Nephron (organoid): Measurements from ENCODE around the gene CSGALNACT2.

Experiments used
- H3K27ac Mint-ChIP-seq, 3 experiments: 2 replicates each; pipeline ENCODE4 v1.8.0; 2020; ENCODE audit warnings: mixed read lengths in 3 of 3, mild to moderate bottlenecking in 2 of 3, moderate library complexity in 1 of 3
- H3K27me3 Mint-ChIP-seq: 2 replicates; pipeline ENCODE4 v1.8.0; 2021; ENCODE audit warnings: low read depth, mild to moderate bottlenecking, moderate library complexity, mixed read lengths
- H3K36me3 Mint-ChIP-seq: 2 replicates; pipeline ENCODE4 v1.8.0; 2020; ENCODE audit warnings: low read depth, mixed read lengths
- H3K4me1 Mint-ChIP-seq: 2 replicates; pipeline ENCODE4 v1.8.0; 2020; ENCODE audit warnings: mixed read lengths
- H3K4me3 Mint-ChIP-seq, 3 experiments: 2 replicates each; pipeline ENCODE4 v1.8.0; 2020; ENCODE audit warnings: mild to moderate bottlenecking in 3 of 3, mixed read lengths in 3 of 3, moderate library complexity in 2 of 3
- H3K9me3 Mint-ChIP-seq: 2 replicates; pipeline ENCODE4 v1.8.0; 2020; ENCODE audit warnings: mixed read lengths
- CTCF ChIP-seq, 3 experiments: fragments of 200-600 bp; sonication (generic); IDR thresholded peaks; one replicate each; pipeline ENCODE4 v1.5.0; 2021; ENCODE audit warnings: antibody characterized with exemption in 3 of 3; ENCODE audit not compliant: unreplicated experiment in 3 of 3

CSGALNACT2 gene

GRCh38 chr10:43188702-43189101 lies 50.5 kb downstream of the CSGALNACT2 start:
- Mint-ChIP-seq H3K27ac (no peak overlapping the region), H3K27me3 (no peaks in the 10 kb centered on the region), H3K36me3 (peaks cover 35% of the 10 kb centered on the region), H3K4me3 (no peak overlapping the region), H3K4me1 (no peaks in the 10 kb centered on the region), H3K9me3 (no peaks in the 10 kb centered on the region)
- no peak for TF ChIP-seq CTCF (IDR thresholded peaks at IDR 0.05; ENCODE audit: unreplicated experiment in 3 of 3)

- Mint-ChIP-seq H3K4me1 (no peaks in the 10 kb centered on the region), H3K27me3 (no peaks in the 10 kb centered on the region)
- no peak for TF ChIP-seq CTCF (IDR thresholded peaks at IDR 0.05; ENCODE audit: unreplicated experiment in 3 of 3)
Observed at GRCh38 chr10:43190289-43190688, 52.0 kb downstream of the CSGALNACT2 start.

GRCh38 chr10:43190775-43191174 lies 52.5 kb downstream of the CSGALNACT2 start:
- Mint-ChIP-seq H3K9me3 (no peaks in the 10 kb centered on the region), H3K27me3 (peaks cover 4% of the 10 kb centered on the region), H3K4me3 (no peak overlapping the region), H3K4me1 (no peaks in the 10 kb centered on the region), H3K27ac (no peak overlapping the region), H3K36me3 (peaks cover 23% of the 10 kb centered on the region)
- TF ChIP-seq CTCF (IDR thresholded peaks at IDR 0.05; ENCODE audit: unreplicated experiment in 3 of 3) = no peak

More at GRCh38 chr10:43190289-43190688, 52.0 kb downstream of the CSGALNACT2 start:
- Mint-ChIP-seq H3K4me3 (no peak overlapping the region), H3K36me3 (peaks cover 28% of the 10 kb centered on the region), H3K27ac (no peak overlapping the region), H3K9me3 (no peaks in the 10 kb centered on the region)

- Mint-ChIP-seq H3K27ac (no peak overlapping the region), H3K27me3 (peaks cover 4% of the 10 kb centered on the region), H3K4me3 (no peak overlapping the region), H3K9me3 (no peaks in the 10 kb centered on the region), H3K4me1 (no peaks in the 10 kb centered on the region), H3K36me3 (peaks cover 5% of the 10 kb centered on the region)
- TF ChIP-seq CTCF (IDR thresholded peaks at IDR 0.05; ENCODE audit: unreplicated experiment in 3 of 3) = no peak
Observed at GRCh38 chr10:43192884-43193283, 54.6 kb downstream of the CSGALNACT2 start.

GRCh38 chr10:43193496-43194080 lies 55.3 kb downstream of the CSGALNACT2 start:
- no peaks in the 10 kb centered on the region for H3K36me3 Mint-ChIP-seq
- H3K4me1 Mint-ChIP-seq = no peaks in the 10 kb centered on the region
- TF ChIP-seq CTCF (IDR thresholded peaks at IDR 0.05; ENCODE audit: unreplicated experiment in 3 of 3) = no peak
- H3K27me3 Mint-ChIP-seq = peaks cover 6% of the 10 kb centered on the region
- H3K9me3 Mint-ChIP-seq = no peaks in the 10 kb centered on the region
- H3K4me3 Mint-ChIP-seq = no peak overlapping the region
- no peak overlapping the region for H3K27ac Mint-ChIP-seq

GRCh38 chr10:43194266-43194665 lies 56.0 kb downstream of the CSGALNACT2 start:
- H3K36me3 Mint-ChIP-seq = no peaks in the 10 kb centered on the region
- H3K27ac Mint-ChIP-seq = no peak overlapping the region
- peaks cover 6% of the 10 kb centered on the region for H3K27me3 Mint-ChIP-seq

More at GRCh38 chr10:43194266-43194665, 56.0 kb downstream of the CSGALNACT2 start:
- Mint-ChIP-seq H3K4me1 (no peaks in the 10 kb centered on the region), H3K9me3 (no peaks in the 10 kb centered on the region), H3K4me3 (no peak overlapping the region)
- no peak for TF ChIP-seq CTCF (IDR thresholded peaks at IDR 0.05; ENCODE audit: unreplicated experiment in 3 of 3)
